ENCODE results near the gene HYAL1.

The HYAL1 gene

DNA sequence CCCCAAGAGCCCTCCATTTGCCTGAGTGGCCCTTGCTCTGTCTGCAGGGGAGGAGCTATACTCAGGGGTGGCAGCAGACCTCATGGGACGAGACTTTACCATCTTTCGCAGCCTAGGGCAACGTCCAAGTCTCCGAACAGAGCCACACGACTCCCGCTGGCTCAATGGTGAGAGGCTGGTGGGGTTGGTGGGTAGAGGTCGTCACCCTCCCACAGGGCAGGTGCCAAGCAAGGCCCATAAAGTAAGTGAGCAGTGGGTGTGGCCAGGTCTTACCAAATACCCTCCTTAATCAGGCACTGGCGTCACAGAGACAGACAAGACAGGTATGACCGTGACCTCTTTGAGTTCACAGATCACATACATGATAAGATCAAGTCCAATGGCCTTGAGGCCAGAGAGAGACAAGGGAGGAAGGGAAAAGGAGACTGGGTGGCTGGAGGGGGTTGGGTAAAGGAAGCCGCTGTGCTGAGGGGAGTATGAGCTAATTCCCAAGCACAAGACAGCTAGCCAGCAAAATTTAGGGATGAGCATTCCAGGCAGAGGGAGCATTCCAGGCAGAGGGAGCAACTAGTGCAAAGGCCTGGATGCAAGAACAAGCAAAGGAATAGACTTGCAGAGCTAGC lies 31.9 kb downstream of the HYAL1 start (continued):
- TF ChIP-seq, protein P1, sequence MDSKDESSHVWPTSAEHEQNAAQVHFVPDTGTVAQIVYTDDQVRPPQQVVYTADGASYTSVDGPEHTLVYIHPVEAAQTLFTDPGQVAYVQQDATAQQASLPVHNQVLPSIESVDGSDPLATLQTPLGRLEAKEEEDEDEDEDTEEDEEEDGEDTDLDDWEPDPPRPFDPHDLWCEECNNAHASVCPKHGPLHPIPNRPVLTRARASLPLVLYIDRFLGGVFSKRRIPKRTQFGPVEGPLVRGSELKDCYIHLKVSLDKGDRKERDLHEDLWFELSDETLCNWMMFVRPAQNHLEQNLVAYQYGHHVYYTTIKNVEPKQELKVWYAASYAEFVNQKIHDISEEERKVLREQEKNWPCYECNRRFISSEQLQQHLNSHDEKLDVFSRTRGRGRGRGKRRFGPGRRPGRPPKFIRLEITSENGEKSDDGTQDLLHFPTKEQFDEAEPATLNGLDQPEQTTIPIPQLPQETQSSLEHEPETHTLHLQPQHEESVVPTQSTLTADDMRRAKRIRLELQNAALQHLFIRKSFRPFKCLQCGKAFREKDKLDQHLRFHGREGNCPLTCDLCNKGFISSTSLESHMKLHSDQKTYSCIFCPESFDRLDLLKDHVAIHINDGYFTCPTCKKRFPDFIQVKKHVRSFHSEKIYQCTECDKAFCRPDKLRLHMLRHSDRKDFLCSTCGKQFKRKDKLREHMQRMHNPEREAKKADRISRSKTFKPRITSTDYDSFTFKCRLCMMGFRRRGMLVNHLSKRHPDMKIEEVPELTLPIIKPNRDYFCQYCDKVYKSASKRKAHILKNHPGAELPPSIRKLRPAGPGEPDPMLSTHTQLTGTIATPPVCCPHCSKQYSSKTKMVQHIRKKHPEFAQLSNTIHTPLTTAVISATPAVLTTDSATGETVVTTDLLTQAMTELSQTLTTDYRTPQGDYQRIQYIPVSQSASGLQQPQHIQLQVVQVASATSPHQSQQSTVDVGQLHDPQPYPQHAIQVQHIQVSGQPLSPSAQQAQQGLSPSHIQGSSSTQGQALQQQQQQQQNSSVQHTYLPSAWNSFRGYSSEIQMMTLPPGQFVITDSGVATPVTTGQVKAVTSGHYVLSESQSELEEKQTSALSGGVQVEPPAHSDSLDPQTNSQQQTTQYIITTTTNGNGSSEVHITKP (tag by site-specific recombination; IDR thresholded peaks at IDR 0.05), result no peak
- TF ChIP-seq ZNF133 (tag by site-specific recombination; IDR thresholded peaks at IDR 0.05) (no peak), ZNF248 (tag by site-specific recombination; IDR thresholded peaks at IDR 0.05) (no peak), ZNF354C (tag by site-specific recombination; IDR thresholded peaks at IDR 0.05; ENCODE audit: borderline replicate concordance, low read depth) (no peak), ZNF530 (tag by site-specific recombination; IDR thresholded peaks at IDR 0.05; ENCODE audit: low read depth) (no peak), ZNF19 (tag by site-specific recombination; IDR thresholded peaks at IDR 0.05; ENCODE audit: low read depth) (no peak), SETDB1 (IDR thresholded peaks at IDR 0.05; ENCODE audit: insufficient read length, low read length) (no peak)

DNA sequence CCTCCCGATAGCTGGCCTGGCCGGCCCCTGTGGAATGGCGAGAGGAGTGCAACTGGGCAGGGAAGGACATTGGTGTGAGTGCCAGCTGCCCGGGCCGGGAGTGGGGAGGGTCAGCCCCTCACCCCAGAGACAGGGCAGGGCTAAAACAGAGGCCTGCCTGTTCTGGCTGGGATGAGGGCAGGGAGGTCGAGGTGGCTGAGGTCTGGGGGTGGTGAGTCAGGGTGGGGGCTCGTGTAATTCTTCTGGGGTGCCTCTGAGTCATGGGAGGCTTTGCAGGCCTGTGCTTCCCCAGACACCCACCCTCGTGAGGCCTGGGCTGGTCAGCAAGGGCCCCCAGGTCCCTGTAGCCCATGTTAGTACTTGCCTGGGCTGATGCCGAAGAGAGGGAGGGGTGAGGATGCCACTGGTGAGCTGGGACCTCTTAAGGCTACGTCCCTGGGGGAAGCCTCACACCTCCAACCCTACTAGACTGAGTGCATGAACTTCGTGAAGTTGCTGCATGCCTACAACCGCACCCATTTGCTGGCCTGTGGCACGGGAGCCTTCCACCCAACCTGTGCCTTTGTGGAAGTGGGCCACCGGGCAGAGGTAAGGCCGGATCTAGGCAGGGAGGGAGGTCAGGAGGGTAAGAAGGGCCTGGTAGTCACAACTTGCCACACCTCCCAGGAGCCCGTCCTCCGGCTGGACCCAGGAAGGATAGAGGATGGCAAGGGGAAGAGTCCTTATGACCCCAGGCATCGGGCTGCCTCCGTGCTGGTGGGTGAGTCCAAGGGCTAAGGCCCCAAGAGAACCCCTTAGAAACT lies 32.8 kb downstream of the HYAL1 start:
- Histone ChIP-seq H3K36me3 (ENCODE audit: control insufficient read depth in 2 of 2, insufficient read depth in 1 of 2, low read length in 2 of 2) (no peaks in the 10 kb centered on the region), H3K4me1 (ENCODE audit: control insufficient read depth, insufficient read depth, low read length) (no peaks in the 10 kb centered on the region), H3K4me3 (ENCODE audit: low read depth, low read length) (no peak overlapping the region), H3K27ac (ENCODE audit: extremely low read depth, low read depth, low read length) (no peak overlapping the region), H3K9me3 (ENCODE audit: control insufficient read depth, insufficient read depth, low read depth, low read length) (no peaks in the 10 kb centered on the region)
- POLR2A ChIA-PET, result no interaction called here
- TF ChIP-seq, protein P2, sequence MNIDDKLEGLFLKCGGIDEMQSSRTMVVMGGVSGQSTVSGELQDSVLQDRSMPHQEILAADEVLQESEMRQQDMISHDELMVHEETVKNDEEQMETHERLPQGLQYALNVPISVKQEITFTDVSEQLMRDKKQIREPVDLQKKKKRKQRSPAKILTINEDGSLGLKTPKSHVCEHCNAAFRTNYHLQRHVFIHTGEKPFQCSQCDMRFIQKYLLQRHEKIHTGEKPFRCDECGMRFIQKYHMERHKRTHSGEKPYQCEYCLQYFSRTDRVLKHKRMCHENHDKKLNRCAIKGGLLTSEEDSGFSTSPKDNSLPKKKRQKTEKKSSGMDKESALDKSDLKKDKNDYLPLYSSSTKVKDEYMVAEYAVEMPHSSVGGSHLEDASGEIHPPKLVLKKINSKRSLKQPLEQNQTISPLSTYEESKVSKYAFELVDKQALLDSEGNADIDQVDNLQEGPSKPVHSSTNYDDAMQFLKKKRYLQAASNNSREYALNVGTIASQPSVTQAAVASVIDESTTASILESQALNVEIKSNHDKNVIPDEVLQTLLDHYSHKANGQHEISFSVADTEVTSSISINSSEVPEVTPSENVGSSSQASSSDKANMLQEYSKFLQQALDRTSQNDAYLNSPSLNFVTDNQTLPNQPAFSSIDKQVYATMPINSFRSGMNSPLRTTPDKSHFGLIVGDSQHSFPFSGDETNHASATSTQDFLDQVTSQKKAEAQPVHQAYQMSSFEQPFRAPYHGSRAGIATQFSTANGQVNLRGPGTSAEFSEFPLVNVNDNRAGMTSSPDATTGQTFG (tag by site-specific recombination; IDR thresholded peaks at IDR 0.05; ENCODE audit: borderline replicate concordance), result no peak
- TF ChIP-seq ZNF2 (tag by site-specific recombination; IDR thresholded peaks at IDR 0.05), result no peak
- no peak for TF ChIP-seq ZNF837 (tag by site-specific recombination; IDR thresholded peaks at IDR 0.05)
- no peak for TF ChIP-seq ZNF155 (tag by site-specific recombination; IDR thresholded peaks at IDR 0.05)
- no peak for TF ChIP-seq ZNF221 (tag by site-specific recombination; IDR thresholded peaks at IDR 0.05; ENCODE audit: borderline replicate concordance)
- TF ChIP-seq ZNF610 (tag by site-specific recombination; IDR thresholded peaks at IDR 0.05; ENCODE audit: borderline replicate concordance), result no peak
- no peak for TF ChIP-seq BCL11B (tag by site-specific recombination; IDR thresholded peaks at IDR 0.05; ENCODE audit: low read depth)
- TF ChIP-seq ZNF19 (tag by site-specific recombination; IDR thresholded peaks at IDR 0.05; ENCODE audit: low read depth), result no peak
- TF ChIP-seq, protein P3, sequence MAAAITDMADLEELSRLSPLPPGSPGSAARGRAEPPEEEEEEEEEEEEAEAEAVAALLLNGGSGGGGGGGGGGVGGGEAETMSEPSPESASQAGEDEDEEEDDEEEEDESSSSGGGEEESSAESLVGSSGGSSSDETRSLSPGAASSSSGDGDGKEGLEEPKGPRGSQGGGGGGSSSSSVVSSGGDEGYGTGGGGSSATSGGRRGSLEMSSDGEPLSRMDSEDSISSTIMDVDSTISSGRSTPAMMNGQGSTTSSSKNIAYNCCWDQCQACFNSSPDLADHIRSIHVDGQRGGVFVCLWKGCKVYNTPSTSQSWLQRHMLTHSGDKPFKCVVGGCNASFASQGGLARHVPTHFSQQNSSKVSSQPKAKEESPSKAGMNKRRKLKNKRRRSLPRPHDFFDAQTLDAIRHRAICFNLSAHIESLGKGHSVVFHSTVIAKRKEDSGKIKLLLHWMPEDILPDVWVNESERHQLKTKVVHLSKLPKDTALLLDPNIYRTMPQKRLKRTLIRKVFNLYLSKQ (tag by site-specific recombination; IDR thresholded peaks at IDR 0.05; ENCODE audit: borderline replicate concordance), result no peak
- TF ChIP-seq INSM2 (tag by site-specific recombination; IDR thresholded peaks at IDR 0.05), result no peak
- no peak for TF ChIP-seq TRIM28 (IDR thresholded peaks at IDR 0.05; ENCODE audit: borderline replicate concordance, low read length)
- no peak for TF ChIP-seq ZNF514 (tag by site-specific recombination; IDR thresholded peaks at IDR 0.05)
- TF ChIP-seq ZNF521 (tag by site-specific recombination; IDR thresholded peaks at IDR 0.05), result no peak
- TF ChIP-seq, protein P4, sequence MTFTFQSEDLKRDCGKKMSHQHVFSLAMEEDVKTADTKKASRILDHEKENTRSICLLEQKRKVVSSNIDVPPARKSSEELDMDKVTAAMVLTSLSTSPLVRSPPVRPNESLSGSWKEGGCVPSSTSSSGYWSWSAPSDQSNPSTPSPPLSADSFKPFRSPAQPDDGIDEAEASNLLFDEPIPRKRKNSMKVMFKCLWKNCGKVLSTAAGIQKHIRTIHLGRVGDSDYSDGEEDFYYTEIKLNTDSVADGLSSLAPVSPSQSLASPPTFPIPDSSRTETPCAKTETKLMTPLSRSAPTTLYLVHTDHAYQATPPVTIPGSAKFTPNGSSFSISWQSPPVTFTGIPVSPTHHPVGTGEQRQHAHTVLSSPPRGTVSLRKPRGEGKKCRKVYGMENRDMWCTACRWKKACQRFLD (tag by site-specific recombination; IDR thresholded peaks at IDR 0.05), result no peak
- CTCF ChIA-PET, result interaction anchor here (0.6 to 3.8 kb wide), 10 partner anchors 7 to 85 kb away, joined by 3 to 38 read pairs (median 6); no protein-coding TSS in a partner anchor
